OCI-LY1 (cell line): Measurements from ENCODE around the gene RAD23A.
"Not testable (repeated sequence)": the region's sequence is repeated elsewhere in the genome, so short reads cannot be mapped to it uniquely, and the experiment has no call there.

Experiments used
- H2AFZ ChIP-seq: fragments of 200-600 bp; sonication (generic), shearing (Covaris generic); 2 replicates; pipeline ENCODE4 v1.6.0; 2014; ENCODE audit warnings: antibody characterized with exemption, mild to moderate bottlenecking, low read length
- H3F3A ChIP-seq: fragments of 200-600 bp; sonication (generic), shearing (Covaris generic); 2 replicates; pipeline ENCODE4 v1.6.0; 2014; ENCODE audit warnings: mild to moderate bottlenecking, antibody characterized with exemption, low read length, moderate library complexity; ENCODE audit not compliant: insufficient read depth
- H3K27ac ChIP-seq: fragments of 200-600 bp; sonication (generic); 2 replicates; pipeline ENCODE4 v1.5.1; 2014; ENCODE audit warnings: low read length, mixed run types, mild to moderate bottlenecking, low read depth; ENCODE audit not compliant: poor library complexity, severe bottlenecking
- H3K27me3 ChIP-seq: fragments of 200-600 bp; sonication (generic); 2 replicates; pipeline ENCODE4 v1.6.0; 2014; ENCODE audit warnings: antibody characterized with exemption, mild to moderate bottlenecking, low read length, moderate library complexity; ENCODE audit not compliant: insufficient read depth
- H3K36me3 ChIP-seq: fragments of 200-600 bp; sonication (generic); 2 replicates; pipeline ENCODE4 v1.6.1; 2014; ENCODE audit warnings: mild to moderate bottlenecking, antibody characterized with exemption, low read length, moderate library complexity, mixed read lengths; ENCODE audit not compliant: insufficient read depth
- H3K4me1 ChIP-seq: fragments of 200-600 bp; sonication (generic); 2 replicates; pipeline ENCODE4 v1.5.1; 2014; ENCODE audit warnings: mild to moderate bottlenecking, low read length, moderate library complexity; ENCODE audit not compliant: insufficient read depth, severe bottlenecking
- H3K4me2 ChIP-seq: fragments of 200-600 bp; sonication (generic), shearing (Covaris generic); 2 replicates; pipeline ENCODE4 v1.6.1; 2014; ENCODE audit warnings: low read length
- H3K4me3 ChIP-seq: fragments of 200-600 bp; sonication (generic); 2 replicates; pipeline ENCODE4 v1.5.1; 2014; ENCODE audit warnings: low read length, low read depth, mild to moderate bottlenecking, mixed read lengths; ENCODE audit not compliant: poor library complexity, severe bottlenecking
- H3K79me2 ChIP-seq: fragments of 200-600 bp; shearing (Covaris generic); 2 replicates; pipeline ENCODE4 v1.6.1; 2016; ENCODE audit warnings: mixed run types, low read length, mixed read lengths; ENCODE audit not compliant: insufficient read depth
- H3K9ac ChIP-seq: fragments of 200-600 bp; sonication (generic), shearing (Covaris generic); 2 replicates; pipeline ENCODE4 v1.6.1; 2014; ENCODE audit warnings: mild to moderate bottlenecking, low read length, mixed read lengths
- H3K9me2 ChIP-seq: fragments of 200-600 bp; sonication (generic), shearing (Covaris generic); 2 replicates; pipeline ENCODE4 v1.6.1; 2014; ENCODE audit warnings: low read depth, mild to moderate bottlenecking, low read length, mixed read lengths
- H3K9me3 ChIP-seq: fragments of 200-600 bp; shearing (Covaris generic); 2 replicates; pipeline ENCODE4 v1.6.1; 2014; ENCODE audit warnings: low read length, mixed read lengths
- H4K20me1 ChIP-seq: fragments of 200-600 bp; sonication (generic), shearing (Covaris generic); 2 replicates; pipeline ENCODE4 v1.6.0; 2016; ENCODE audit warnings: mild to moderate bottlenecking, low read length; ENCODE audit not compliant: insufficient read depth
- EZH2 ChIP-seq: fragments of 200-600 bp; sonication (generic), shearing (Covaris generic); IDR thresholded peaks from 2 replicates; pipeline ENCODE4 v1.8.0; 2017; ENCODE audit warnings: borderline replicate concordance, mixed run types, mild to moderate bottlenecking, antibody characterized with exemption, low read length, moderate library complexity, mixed read lengths
- TF ChIP-seq, protein P1 (sequence below): fragments of 200-600 bp; sonication (generic), shearing (Covaris generic); IDR thresholded peaks from 2 replicates; pipeline ENCODE4 v1.5.1; 2017; ENCODE audit warnings: mild to moderate bottlenecking, antibody characterized with exemption, low read length, moderate library complexity, mixed read lengths

Gene RAD23A

DNA sequence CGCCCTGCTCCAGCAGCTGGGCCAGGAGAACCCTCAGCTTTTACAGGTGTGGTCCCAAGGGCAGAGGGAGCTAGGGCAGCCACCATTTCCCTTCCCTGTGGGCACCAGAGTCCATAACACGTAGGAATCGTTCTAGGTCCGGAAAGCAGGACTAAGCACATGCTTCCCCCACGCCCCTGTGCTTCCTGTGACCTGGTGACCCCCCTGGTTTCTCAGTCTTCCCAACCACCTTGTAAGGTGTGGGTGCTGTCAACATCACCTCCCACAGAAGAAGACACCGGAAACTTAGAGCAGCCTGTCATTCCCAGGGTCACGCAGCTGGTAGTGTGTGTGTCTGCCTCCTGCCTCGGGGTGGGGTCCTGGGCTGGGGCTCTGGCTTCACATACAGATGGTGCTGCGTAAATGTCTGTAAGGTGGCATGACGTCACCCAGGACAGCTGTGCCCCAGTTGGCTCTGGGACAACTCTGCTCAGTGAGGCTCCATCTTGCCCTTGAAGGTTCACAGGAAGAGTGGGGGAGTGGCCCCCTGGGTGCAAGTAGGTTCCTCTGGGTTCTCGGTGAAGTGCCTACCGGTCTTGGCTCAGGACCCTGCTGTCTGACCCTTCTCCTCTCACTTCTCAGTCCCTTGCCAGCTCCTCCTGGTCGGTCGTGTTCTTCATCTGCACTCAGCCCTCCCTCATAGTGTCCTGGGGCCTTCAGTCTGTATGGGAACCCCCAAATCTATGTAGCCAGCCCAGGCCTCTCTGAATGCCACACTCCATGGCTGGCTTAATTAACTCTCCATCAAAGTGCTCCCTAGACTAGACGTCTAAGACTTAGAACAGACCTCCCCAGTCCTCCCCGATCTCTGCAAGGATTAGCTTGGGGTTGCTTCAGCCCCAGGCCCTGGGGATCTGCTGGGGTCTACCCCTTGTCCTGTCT lies 4.0 kb downstream of the RAD23A start:
- H3F3A ChIP-seq: peaks cover 10% of the 10 kb centered on the region
- H3K4me1 ChIP-seq: peaks cover 33% of the 10 kb centered on the region
- H3K9ac ChIP-seq: no peak overlapping the region
- H3K27me3 ChIP-seq: no peaks in the 10 kb centered on the region
- H3K4me2 ChIP-seq: no peak overlapping the region
- peaks cover 18% of the 10 kb centered on the region for H3K79me2 ChIP-seq
- H3K9me2 ChIP-seq: no peaks in the 10 kb centered on the region
- no peak overlapping the region for H3K27ac ChIP-seq
- TF ChIP-seq EZH2: no peak
- TF ChIP-seq, protein P1, sequence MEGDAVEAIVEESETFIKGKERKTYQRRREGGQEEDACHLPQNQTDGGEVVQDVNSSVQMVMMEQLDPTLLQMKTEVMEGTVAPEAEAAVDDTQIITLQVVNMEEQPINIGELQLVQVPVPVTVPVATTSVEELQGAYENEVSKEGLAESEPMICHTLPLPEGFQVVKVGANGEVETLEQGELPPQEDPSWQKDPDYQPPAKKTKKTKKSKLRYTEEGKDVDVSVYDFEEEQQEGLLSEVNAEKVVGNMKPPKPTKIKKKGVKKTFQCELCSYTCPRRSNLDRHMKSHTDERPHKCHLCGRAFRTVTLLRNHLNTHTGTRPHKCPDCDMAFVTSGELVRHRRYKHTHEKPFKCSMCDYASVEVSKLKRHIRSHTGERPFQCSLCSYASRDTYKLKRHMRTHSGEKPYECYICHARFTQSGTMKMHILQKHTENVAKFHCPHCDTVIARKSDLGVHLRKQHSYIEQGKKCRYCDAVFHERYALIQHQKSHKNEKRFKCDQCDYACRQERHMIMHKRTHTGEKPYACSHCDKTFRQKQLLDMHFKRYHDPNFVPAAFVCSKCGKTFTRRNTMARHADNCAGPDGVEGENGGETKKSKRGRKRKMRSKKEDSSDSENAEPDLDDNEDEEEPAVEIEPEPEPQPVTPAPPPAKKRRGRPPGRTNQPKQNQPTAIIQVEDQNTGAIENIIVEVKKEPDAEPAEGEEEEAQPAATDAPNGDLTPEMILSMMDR: no peak
- H4K20me1 ChIP-seq: no peaks in the 10 kb centered on the region
- peaks cover 85% of the 10 kb centered on the region for H3K36me3 ChIP-seq
- H3K4me3 ChIP-seq: no peak overlapping the region
- no peaks in the 10 kb centered on the region for H3K9me3 ChIP-seq
- H2AFZ ChIP-seq: no peak overlapping the region

DNA sequence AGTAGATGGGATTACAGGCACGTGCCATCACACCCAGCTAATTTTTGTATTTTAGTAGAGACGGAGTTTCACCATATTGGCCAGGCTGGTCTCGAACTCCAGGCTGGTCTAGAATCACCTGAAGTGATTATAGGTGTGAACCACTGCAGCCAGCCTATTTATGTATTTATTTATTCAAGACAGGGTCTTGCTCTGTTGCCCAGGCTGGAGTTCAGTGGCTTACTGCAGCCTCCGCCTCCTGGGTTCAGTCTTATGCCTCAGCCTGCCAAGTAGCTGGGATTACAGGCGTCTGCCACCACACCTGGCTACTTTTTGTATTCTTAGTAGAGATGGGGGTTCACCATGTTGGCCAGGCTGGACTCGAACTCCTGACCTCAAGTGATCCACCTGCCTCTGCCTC lies 6.4 kb downstream of the RAD23A start:
- H4K20me1 ChIP-seq, H3K4me2 ChIP-seq, H2AFZ ChIP-seq, H3K27ac ChIP-seq, H3K4me3 ChIP-seq, H3K79me2 ChIP-seq, H3K9me3 ChIP-seq, H3K9me2 ChIP-seq, H3K9ac ChIP-seq, H3K27me3 ChIP-seq: not testable (repeated sequence)
- Histone ChIP-seq H3K36me3 (peaks cover 79% of the 10 kb centered on the region), H3F3A (peaks cover 14% of the 10 kb centered on the region), H3K4me1 (peaks cover 35% of the 10 kb centered on the region)

DNA sequence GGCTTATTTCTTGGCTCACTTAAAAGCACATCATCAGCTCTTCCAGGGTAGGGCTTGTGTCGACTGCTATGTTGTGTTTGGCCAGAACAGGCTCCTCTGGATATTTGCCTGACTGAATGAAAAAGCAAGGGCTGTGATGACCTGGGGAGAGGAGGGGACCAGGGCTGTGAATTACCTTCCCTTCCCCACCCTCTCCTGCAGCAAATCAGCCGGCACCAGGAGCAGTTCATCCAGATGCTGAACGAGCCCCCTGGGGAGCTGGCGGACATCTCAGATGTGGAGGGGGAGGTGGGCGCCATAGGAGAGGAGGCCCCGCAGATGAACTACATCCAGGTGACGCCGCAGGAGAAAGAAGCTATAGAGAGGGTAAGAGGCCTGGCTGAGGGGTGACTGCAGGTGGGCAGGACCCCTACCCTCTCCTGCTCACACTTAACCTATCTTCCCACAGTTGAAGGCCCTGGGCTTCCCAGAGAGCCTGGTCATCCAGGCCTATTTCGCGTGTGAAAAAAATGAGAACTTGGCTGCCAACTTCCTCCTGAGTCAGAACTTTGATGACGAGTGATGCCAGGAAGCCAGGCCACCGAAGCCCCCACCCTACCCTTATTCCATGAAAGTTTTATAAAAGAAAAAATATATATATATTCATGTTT lies 7.0 kb downstream of the RAD23A start:
- H3K4me2 ChIP-seq: no peak overlapping the region
- H3K9me2 ChIP-seq: no peaks in the 10 kb centered on the region
- H3K27me3 ChIP-seq: no peaks in the 10 kb centered on the region
- no peak for TF ChIP-seq EZH2
- TF ChIP-seq, protein P1: no peak
- H3K36me3 ChIP-seq: peaks cover 74% of the 10 kb centered on the region
- no peak overlapping the region for H2AFZ ChIP-seq
- H3K27ac ChIP-seq: no peak overlapping the region
- H3K4me3 ChIP-seq: no peak overlapping the region
- H3K9ac ChIP-seq: no peak overlapping the region
- H3K4me1 ChIP-seq: peaks cover 30% of the 10 kb centered on the region
- H3K79me2 ChIP-seq: peaks cover 2% of the 10 kb centered on the region; the same call in 1 of the 2 replicates
- H3K9me3 ChIP-seq: no peaks in the 10 kb centered on the region
- no peaks in the 10 kb centered on the region for H4K20me1 ChIP-seq
- H3F3A ChIP-seq: peaks cover 14% of the 10 kb centered on the region
